Body of pancreas (tissue), 4 donors: Measurements from ENCODE around the gene COX14. TPM values are rescaled to one million over a fixed set of nuclear protein-coding genes. Genes with fewer than 3 reads are reported as not detected.
"Not testable (repeated sequence)": the region's sequence is repeated elsewhere in the genome, so short reads cannot be mapped to it uniquely, and the experiment has no call there.

ENCODE experiments used
- ATAC-seq: fragments of 150-250 bp; one replicate; pipeline ENCODE4 v1.9.1; 2016
- DNase-seq, 4 donors: peaks; one replicate each; pipeline ENCODE4 v3.0.0-alpha.2; 2019
- H3K27ac ChIP-seq, 4 donors: fragments of 200-600 bp; sonication (generic); 1 replicate in 3 of 4; 2 replicates in 1 of 4; pipeline versions ENCODE4 v1.5.1 to v1.6.1; 2016 to 2019; ENCODE audit warnings: mild to moderate bottlenecking in 1 of 4, mixed read lengths in 1 of 4, moderate library complexity in 1 of 4
- H3K27me3 ChIP-seq, 2 donors: fragments of 200-600 bp; sonication (generic); one replicate each; pipeline ENCODE4 v1.6.0; 2016; ENCODE audit warnings: mild to moderate bottlenecking in 1 of 2
- H3K36me3 ChIP-seq, 2 donors: fragments of 200-600 bp; sonication (generic); replicated peaks in 1 of 2; 2 replicates each; pipeline ENCODE4 v1.5.1; 2016; ENCODE audit warnings: low read depth in 2 of 2; ENCODE audit not compliant: insufficient read depth in 1 of 2
- H3K4me1 ChIP-seq: fragments of 200-600 bp; sonication (generic); one replicate; pipeline ENCODE4 v1.6.0; 2016
- H3K4me3 ChIP-seq, 2 donors: fragments of 200-600 bp; sonication (generic); 1 replicate in 1 of 2; 2 replicates in 1 of 2; pipeline ENCODE4 v1.5.1; 2016 to 2019
- H3K9me3 ChIP-seq, 3 donors: fragments of 200-600 bp; sonication (generic); 1 replicate in 2 of 3; 2 replicates in 1 of 3; pipeline ENCODE4 v1.5.1; 2016
- CTCF ChIP-seq, 7 experiments: fragments of 450-650 bp in 4 of 7; fragments of 200-600 bp in 3 of 7; sonication (generic) in 3 of 7; IDR thresholded peaks; one replicate each; pipeline ENCODE4 v1.5.1; 2016 to 2019; ENCODE audit warnings: antibody characterized with exemption in 7 of 7
- POLR2A ChIP-seq, 3 donors: fragments of 450-650 bp; IDR thresholded peaks; one replicate each; pipeline ENCODE4 v1.6.1; 2016; ENCODE audit warnings: antibody characterized with exemption in 3 of 3, mild to moderate bottlenecking in 2 of 3
- WGBS, 2 donors: methylation state at CpG; one replicate each; pipeline ENCODE4 v1.1.5; 2017; 5-methylcytosine and 5-hydroxymethylcytosine counted together
- intact Hi-C: fragments of 100-400 bp; cut with DNase I; formaldehyde crosslinking; loops from one replicate; pipeline ENCODE4 v1.15.1; 2023
- total RNA-seq, 2 donors: library from RNA; depleted of rRNA; stranded (reverse); fragments of >200 nt; gene quantifications; one replicate each; pipeline ENCODE4 v1.1.0, GENCODE V29; 2016

The COX14 gene
- total RNA-seq, 2 donors from 2014 or later: 14.5 to 47.8 TPM

DNA sequence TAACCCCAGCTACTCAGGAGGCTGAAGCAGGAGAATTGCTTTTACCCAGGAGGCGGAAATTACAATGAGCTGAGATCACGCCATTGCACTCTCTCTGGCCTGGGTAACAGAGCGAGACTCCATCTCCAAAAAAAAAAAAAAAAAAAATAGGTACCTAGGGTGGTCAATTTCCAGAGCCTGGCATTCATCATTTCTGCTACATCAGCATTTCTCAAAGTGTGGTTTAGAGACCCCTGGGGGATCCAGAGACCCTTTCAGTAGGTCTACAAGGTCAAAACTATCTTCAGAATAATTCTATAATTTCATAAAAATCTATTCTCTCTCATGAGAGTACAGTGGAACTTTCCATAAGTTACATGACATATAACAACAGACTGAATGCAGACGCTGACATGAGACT is 35.2 kb downstream of the COX14 start:
- Histone ChIP-seq H3K27me3 (no peaks in the 10 kb centered on the region), H3K4me3 (no peak overlapping the region), H3K9me3 (no peaks in the 10 kb centered on the region), H3K36me3 (no peaks in the 10 kb centered on the region), H3K4me1 (peaks cover 3% of the 10 kb centered on the region), H3K27ac (no peak overlapping the region)
- DNase-seq (no peak), ATAC-seq (no peak)
- TF ChIP-seq POLR2A (IDR thresholded peaks at IDR 0.05) (no peak), CTCF (IDR thresholded peaks at IDR 0.05) (no peak)
- intact Hi-C loops: no loop called here
- WGBS, 2 donors: 91 to 93% methylated on average over 4 of the region's 4 CpGs

GRCh38 chr12:50148011-50148410 is 36.0 kb downstream of the COX14 start:
- H3K27me3 ChIP-seq, ATAC-seq, intact Hi-C loops, H3K9me3 ChIP-seq, H3K36me3 ChIP-seq, H3K27ac ChIP-seq, DNase-seq, H3K4me1 ChIP-seq, H3K4me3 ChIP-seq: not testable (repeated sequence)
- WGBS, 2 donors: 93 to 94% methylated on average over 5 of the region's 6 CpGs

DNA sequence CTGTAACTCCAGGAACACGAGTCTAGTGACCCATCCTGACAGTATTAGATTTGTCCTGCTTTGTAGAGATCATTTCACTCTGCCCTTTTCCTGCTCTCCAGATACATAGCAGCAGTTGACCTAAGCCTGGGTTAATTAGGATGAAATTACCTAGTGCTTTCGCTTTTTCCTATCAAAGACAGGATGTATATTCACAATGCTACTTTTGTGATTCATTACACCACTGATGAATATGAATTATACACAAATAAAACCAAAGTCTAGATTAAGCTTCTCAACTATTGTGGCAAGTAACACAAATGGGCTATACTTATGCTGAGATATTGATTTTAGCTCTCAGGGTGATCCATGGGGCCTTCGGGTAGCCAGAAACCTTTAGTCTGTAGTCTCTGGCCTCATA is 37.3 kb downstream of the COX14 start:
- no peak for TF ChIP-seq CTCF (IDR thresholded peaks at IDR 0.05)
- TF ChIP-seq POLR2A (IDR thresholded peaks at IDR 0.05): no peak
- Histone ChIP-seq H3K36me3 (no peaks in the 10 kb centered on the region), H3K27ac (no peak overlapping the region), H3K27me3 (no peaks in the 10 kb centered on the region), H3K9me3 (no peaks in the 10 kb centered on the region), H3K4me1 (no peaks in the 10 kb centered on the region), H3K4me3 (no peak overlapping the region)
- intact Hi-C loops: no loop called here
- no peak for DNase-seq
- ATAC-seq: no peak
- WGBS, 2 donors: 70 to 71% methylated on average over 3 of the region's 3 CpGs

GRCh38 chr12:50151047-50151687 is 39.1 kb downstream of the COX14 start:
- H3K9me3 ChIP-seq: no peaks in the 10 kb centered on the region
- WGBS, 2 donors: 76 to 80% methylated on average over 1 of the region's 1 CpG
- no peaks in the 10 kb centered on the region for H3K36me3 ChIP-seq
- no peak for DNase-seq
- no peak overlapping the region for H3K4me3 ChIP-seq
- no peaks in the 10 kb centered on the region for H3K4me1 ChIP-seq
- H3K27me3 ChIP-seq: no peaks in the 10 kb centered on the region
- ATAC-seq: no peak
- no peak for TF ChIP-seq POLR2A (IDR thresholded peaks at IDR 0.05)
- no peak for TF ChIP-seq CTCF (IDR thresholded peaks at IDR 0.05)
- no peak overlapping the region for H3K27ac ChIP-seq
- intact Hi-C loops: no loop called here

DNA sequence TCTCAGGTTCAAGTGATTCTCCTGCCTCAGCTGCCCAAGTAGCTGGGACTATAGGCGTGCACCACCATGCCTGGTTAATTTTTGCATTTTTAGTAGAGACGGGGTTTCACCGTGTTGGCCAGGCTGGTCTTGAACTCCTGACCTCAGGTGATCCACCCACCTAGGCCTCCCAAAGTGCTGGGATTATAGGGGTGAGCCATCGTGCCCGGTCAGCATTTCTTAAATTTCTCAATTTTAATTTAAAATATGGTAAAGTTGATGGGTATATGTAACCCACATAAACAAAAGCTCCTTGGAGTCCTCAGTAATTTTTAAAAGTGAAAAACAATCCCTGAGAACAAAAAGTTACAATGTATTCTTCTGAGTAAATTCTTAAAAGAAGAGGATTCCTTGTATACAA is 42.9 kb downstream of the COX14 start:
- H3K4me1 ChIP-seq, ATAC-seq, H3K27me3 ChIP-seq, H3K36me3 ChIP-seq, H3K27ac ChIP-seq, intact Hi-C loops, H3K4me3 ChIP-seq, H3K9me3 ChIP-seq, DNase-seq: not testable (repeated sequence)
- 90 to 93% methylated on average over 5 of the region's 5 CpGs for WGBS, 2 donors

GRCh38 chr12:50156641-50157040 is 44.6 kb downstream of the COX14 start:
- intact Hi-C loops: no loop called here
- no peaks in the 10 kb centered on the region for H3K4me1 ChIP-seq
- H3K27ac ChIP-seq: no peak overlapping the region
- no peak overlapping the region for H3K4me3 ChIP-seq
- DNase-seq (no peak), ATAC-seq (no peak)
- no peaks in the 10 kb centered on the region for H3K36me3 ChIP-seq
- TF ChIP-seq POLR2A (IDR thresholded peaks at IDR 0.05): no peak
- TF ChIP-seq CTCF (IDR thresholded peaks at IDR 0.05): no peak
- no peaks in the 10 kb centered on the region for H3K9me3 ChIP-seq
- H3K27me3 ChIP-seq: no peaks in the 10 kb centered on the region
